Measurements from ENCODE around the gene TMEM234.
"Not testable (repeated sequence)": the region's sequence is repeated elsewhere in the genome, so short reads cannot be mapped to it uniquely, and the experiment has no call there.

The TMEM234 gene

DNA sequence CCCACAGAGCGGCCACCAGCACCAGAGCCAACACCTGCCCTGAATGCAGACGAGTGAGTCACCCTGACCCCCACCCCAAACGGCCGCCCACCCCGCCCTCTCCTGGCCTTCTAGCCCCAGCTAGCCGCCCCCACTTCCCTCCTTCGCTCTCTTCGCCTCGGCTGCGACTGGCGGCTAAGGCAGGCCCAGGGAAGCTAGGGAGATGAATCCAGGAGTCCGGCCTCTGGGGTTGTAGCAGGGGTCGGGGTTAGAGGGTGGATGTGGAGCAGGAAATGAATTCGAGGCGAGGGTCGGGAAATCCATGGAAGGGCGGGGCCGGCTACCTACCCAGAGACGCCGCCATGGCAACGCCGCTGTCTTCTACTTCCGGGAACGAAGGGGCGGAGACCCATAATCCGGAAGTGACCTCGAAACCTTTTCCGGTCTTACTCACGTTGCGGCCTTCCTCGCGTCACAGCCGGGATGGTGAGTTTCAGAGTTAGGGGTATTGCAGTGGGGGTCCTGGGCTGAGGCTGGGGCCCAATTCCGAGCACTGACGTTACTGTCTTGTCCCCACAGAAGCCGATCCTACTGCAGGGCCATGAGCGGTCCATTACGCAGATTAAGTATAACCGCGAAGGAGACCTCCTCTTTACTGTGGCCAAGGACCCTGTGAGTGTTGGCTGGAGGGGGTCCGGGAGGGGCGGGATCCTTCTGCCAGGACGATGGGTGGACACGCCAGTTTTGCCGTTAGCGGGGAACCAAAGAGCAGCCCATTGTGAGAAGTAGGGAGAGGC, at the start of gene TMEM234, which contains the start of gene EIF3I:
Gene TMEM234 (minus strand): TSS at position 374 of the 776 bp plus-strand sequence. CDS start 31 bp downstream, at position 343.
Gene EIF3I (plus strand): TSS at position 428 of the 776 bp plus-strand sequence. CDS start 35 bp downstream, at position 463.
- peak; percentile 86 for DNase-seq

DNA sequence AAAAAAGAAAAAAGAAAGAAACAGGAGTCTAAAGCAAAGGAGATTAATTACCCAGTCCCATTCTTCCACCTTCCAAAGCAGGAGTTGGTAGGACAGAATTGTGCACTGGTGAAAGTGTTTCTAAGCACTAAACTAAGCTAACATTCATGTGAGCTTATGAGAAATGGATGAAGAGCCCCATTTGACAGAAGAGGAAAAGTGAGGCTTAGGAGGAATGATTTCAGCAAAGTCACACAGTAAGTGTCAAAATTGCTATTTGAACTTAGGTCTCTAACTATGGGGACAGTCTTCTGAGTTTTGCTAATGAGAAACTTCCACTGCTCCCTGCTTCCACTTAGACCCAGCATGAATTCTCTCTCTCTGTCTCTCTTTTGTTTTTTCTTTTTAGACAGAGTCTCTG, 47.6 kb upstream of the TMEM234 start:
- no peak for DNase-seq

DNA sequence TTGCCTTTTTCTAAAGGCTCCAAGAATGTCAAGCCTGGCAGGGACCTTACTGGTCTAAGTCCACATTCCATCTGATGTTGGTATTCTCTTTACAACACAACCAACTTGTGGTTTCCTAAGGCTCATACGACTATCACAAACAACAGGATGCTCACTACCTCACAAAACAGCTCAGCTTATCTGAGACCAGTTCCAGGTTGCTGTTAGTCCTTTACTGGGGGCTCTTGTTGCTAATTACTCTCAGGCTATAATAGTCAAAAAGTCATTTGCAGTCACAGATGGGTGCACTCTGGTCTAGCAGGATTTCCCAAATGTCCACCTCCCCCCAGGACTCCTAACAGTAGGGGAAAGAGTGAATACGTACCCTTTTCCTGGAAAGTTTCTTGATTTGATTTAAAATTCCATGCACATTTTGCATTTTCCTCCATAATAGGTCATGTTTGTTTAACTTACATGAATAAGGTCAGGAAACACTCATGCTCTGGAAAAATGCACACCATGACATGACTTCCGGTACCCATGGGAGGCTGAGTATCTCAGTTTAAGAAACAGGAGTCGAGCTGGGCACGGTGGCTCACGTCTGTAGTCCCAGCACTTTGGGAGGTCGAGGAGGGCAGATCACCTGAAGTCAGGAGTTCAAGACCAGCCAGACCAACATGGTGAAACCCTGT, 44.9 kb upstream of the TMEM234 start:
- no peak for DNase-seq

DNA sequence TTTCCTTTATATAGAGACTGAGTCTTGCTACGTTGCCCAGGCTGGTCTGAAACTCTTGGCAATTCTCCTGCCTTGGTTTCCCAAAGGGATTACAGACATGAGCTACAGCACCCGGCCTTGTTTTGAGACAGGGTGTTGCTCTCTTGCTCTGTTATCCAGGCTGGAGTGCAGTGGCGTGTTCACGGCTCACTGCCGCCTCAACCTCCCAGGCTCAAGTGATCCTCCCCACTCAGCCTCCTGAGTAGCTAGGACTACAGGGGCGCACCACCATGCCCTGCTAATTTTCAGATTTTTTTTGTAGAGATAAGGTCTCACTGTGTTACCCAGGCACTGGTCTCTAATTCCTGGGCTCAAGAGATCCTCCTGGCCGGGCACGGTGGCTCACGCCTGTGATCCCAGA, 43.7 kb upstream of the TMEM234 start:
- DNase-seq: no peak

DNA sequence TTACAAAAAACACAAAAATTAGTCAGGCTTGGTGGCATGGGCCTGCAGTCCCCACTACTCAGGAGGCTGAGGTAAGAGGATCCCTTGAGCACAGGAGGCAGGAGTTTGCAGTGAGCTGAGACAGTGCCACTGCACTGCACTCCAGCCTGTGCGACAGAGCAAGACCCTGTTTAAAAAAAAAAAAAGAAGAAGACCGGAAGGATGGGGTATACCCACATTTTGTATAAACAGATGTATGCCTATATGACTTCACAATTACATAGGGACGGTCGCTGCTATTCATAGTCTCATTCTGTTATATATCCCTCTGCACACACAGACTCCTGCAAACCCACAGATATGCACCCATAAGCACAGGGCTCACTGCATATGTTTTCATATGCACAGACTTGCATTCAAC, 41.6 kb upstream of the TMEM234 start:
- DNase-seq: no peak

DNA sequence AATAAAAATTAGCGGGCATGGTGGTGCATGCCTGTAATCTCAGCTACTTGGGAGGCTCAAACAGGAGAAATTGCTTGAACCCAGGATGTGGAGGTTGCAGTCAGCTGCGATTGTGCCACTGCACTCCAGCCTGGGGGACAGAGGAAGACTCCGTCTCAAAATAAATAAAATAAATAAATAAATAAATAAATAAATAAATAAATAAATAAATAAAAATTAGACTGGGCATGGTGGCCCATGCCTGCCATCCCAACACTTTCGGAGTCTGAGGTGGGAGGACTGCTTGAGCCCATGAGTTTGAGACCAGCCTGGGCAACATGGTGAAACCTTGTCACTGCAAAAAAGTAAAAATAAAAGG, 41.1 kb upstream of the TMEM234 start:
- not testable (repeated sequence) for DNase-seq

DNA sequence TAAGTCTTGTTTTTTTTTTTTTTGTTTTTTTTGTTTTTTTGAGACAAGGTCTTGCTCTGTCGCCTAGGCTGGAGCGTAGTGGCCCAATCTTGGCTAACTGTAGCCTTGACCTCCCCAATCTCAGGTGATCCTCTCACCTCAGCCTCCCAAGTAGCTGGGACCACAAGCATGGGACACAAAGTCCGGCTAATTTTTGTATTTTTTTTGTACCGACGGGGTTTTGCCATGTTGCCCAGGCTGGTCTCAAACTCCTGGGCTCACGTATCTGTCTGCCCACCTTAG, 35.0 kb upstream of the TMEM234 start:
- no peak for DNase-seq

DNA sequence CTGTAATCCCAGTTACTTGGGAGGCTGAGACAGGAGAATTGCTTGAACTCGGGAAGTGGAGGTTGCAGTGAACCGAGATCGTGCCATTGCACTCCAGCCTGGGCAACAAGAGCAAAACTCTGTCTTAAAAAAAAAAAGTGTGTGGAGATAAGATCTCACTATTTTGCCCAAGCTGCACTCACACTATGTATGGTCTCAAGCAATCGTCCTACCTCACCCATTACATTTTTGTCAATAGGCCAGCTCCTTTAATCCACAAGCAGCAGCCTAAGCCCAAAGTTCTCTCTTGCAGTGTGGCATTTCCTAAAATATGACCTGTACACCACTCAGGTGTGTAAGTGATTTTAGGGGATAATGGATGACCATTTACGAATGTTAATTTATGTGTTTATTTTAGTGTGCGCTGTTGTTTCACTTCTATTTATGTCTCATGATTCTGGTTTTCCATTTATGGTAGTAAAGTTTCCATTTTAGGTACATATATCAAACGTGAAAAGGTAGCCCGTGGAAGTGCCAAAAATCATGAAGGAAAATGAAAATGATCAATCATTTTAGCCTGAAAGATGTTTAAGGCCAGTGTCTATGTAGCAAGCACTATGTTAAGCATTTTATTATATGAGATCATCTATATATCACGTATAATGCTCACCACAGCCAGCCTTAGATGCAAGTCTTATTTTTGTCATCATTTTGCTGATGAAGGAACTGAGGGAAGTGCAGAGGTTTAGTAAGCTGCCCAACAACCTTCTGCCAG, 34.5 kb upstream of the TMEM234 start:
- no peak for DNase-seq

DNA sequence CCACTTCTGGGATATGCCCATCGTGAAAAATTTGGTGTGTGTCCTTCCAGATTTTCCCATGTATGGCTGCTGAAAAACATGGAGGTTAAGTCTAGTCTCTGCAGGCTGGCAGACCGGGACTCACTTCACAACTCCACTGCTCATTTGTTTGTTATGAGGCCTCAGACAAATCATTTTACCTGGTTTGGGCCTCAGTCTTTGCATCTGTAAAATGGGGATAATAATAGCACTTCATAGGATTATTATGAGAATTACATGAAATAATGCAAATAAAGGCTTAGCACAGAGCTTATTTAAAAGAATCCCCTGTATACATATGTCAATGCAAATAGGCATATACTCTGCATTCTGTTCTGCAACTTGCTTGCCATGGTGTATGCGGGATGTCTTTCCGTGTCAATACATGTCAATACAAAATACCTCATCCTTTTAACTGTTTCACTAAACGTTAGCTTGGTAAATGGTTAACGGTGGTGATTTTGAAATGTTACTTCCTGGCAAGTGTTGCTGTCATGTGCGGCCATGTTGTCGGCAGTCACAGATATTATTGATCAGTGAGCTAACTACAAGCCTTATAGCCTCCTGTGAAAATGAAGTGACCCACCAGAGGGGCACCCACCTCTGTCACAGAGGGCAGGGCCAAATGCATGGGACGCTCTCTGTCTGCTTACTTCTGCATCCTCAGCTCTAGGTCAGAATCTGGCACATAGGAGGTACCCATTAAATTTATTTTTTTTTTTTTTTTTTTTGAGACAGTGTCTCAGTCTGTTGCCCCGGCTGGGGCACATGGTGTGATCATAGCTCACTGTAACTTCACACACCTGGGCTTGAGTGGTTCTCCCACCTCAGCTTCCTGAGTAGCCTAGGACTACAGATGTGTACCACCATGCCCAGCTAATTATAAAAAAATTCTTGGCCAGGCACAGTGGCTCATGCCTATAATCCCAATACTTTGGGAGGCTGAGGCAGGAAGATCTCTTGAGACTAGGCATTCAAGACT, 33.2 kb upstream of the TMEM234 start:
- DNase-seq: no peak

DNA sequence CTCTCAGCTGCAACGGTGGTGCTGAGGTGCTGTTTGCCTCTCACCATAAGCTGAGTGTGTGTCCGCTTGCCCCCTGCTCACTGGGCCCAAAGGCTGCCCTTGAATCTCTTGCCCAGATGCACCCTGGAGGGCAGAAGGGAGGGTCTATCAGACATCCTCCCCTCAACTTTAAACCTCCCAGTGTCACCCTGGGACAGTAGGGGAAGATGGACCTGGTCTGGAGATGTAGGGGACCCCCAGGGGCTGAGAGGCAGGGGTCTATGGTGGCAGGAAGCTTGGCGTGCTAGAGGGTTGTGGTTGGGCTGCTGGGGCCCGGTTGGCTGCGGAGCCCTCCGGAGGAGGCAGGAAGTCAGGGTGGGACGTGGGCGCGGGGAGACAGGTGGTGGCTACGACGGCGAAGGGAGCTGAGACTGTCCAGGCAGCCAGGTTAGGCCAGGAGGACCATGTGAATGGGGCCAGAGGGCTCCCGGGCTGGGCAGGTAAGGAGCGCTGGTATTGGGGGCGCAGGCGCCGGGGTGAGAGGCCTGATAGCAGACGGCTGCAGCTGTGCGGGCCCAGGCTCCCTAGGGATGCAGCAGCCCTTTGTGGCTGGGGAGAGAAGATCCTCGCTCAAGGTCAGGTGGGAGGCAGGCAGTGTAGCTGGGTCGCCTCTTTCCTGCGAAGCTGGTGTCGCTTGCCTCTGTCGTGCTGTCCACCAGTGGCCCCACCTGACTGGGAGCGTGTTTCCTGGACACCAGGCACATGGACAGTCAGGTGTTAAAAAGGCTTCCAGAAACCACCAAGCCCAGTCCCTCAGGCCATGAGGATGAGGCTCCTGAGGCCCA, 29.0 kb upstream of the TMEM234 start, which contains the start of gene LCK:
Gene LCK (plus strand): TSS at position 373 of the 824 bp plus-strand sequence. CDS start 23,065 bp downstream, outside the sequence.
- peak; percentile 61 for DNase-seq

DNA sequence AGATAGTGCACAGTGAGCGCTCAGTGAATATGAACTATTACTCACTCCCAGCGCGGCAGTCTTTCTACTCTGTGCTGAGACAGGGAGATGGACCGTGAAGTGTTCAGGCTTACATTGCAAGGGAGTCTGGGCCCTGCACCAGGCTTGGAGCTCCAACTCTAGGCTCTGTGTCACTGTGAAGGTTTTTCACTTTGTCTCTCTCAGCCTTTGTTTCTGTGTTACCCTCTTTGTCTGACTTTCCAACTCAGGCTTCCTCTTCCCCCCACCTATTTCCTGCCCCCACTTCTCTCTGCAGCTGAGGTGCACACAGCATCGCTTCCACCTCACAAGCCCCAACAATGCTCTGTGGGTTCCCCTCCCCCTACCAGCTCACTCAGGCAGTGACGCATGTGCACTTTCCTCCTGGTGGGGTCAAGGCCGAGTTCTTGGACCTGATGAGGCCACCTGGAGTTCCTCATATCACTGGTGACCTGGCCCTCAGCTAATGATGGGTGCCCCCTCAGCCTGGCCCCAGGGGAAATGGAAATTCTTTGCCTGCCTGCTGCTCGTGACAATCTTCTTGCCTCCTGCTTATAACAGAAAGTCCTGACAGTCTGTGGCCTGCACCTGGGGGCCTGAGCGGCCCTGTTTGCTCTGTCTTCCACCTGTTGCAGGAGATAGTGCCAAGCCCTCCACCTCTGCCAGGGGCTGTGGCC, 27.8 kb upstream of the TMEM234 start:
- peak; percentile 78 for DNase-seq

DNA sequence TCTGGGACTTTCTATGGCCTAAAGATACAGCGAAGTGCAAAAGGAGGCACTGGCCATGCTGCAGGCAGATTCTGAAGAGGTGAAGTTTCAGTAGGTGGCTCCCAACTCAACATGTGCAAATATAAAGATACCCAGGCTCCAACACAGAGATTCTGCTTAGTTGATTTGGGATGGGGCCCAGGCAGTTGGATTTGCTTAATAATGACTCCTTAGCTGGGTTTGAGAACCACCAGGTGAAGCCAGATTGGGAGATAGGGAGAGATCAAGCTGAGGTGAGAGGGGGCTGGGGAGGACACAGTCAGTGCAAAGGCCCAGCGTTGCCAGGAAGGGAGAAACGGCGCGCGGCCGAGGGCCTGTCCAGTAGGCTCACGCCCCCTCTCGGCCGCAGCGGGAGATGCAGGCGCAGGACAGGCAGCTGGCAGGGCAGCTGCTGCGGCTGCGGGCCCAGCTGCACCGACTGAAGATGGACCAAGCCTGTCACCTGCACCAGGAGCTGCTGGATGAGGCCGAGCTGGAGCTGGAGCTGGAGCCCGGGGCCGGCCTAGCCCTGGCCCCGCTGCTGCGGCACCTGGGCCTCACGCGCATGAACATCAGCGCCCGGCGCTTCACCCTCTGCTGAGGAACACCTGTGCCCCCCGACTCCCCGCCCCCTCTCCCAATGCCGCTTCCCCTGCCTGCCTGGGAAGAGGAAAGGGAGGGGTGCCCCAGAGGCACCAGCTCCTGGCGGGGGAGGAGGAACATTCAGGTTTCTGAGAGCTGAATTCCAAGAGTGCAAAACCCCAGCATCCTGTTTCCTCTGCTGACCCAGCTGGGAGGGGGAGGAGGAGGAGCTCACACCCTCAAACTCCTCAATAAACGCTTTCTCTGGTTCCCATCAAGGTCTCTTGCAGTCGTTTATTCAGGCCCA, 26.1 kb upstream of the TMEM234 start:
- peak; percentile 61 for DNase-seq

DNA sequence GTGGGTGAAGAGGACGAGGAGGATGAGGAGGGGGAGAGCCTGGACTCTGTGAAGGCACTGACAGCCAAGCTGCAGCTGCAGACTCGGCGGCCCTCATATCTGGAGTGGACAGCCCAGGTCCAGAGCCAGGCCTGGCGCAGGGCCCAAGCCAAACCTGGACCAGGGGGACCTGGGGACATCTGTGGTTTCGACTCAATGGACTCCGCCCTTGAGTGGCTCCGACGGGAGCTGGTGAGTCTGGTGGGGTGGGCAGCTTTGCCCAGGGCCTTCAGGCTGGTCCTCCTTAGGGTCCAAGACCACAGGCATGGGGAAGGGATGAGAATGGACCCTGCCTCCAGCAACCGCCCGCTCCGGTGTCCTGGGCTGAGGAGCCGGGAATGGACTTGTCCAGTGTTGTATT, 25.3 kb upstream of the TMEM234 start:
- DNase-seq: no peak

DNA sequence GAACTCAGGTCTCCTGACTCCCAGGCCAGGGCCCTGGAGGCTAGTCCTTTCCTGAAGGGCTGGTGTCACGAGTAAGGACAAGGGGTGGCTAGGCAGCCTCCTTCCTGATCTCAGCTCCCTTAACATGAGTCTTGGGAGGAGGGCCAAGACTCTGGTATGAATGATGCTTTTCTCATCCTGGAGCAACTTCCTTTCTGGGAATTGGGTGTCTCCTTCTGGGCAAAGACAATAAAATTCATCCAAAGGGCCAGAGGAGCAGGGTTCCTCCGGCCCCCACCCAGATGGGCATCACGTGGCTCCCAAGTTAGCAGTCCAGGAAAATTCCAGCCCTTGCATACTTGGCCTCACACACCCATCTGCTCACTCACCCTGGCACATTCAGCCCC, 24.7 kb upstream of the TMEM234 start, which contains the start of gene FAM167B:
Gene FAM167B (plus strand): TSS at position 335 of the 386 bp plus-strand sequence. CDS start 200 bp downstream, outside the sequence.
- DNase-seq: no peak

DNA sequence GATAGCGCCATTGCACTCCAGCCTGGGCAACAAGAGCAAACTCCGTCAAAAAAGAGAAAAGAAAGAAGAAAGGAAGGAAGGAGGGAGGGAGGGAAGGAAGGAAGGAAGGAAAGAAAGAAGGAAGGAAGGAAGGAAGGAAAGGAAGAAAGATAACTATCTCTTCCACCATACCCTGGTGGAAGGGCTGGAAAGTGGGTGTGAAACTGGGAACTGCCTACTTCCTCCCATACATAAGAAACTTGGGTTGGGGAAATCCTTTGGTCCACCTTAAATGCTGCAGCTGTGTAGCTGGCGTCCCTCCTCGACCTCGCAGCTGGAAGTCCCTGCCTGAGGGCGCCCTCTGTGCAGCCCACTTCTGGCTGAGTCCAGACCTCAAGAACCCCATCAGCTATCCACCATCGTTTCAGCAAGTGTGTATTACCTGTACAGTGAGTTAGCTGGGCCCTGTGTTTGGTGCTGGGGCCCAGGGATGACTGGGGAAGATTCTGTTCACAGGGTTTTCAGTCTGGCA, 20.2 kb upstream of the TMEM234 start:
- no peak for DNase-seq

DNA sequence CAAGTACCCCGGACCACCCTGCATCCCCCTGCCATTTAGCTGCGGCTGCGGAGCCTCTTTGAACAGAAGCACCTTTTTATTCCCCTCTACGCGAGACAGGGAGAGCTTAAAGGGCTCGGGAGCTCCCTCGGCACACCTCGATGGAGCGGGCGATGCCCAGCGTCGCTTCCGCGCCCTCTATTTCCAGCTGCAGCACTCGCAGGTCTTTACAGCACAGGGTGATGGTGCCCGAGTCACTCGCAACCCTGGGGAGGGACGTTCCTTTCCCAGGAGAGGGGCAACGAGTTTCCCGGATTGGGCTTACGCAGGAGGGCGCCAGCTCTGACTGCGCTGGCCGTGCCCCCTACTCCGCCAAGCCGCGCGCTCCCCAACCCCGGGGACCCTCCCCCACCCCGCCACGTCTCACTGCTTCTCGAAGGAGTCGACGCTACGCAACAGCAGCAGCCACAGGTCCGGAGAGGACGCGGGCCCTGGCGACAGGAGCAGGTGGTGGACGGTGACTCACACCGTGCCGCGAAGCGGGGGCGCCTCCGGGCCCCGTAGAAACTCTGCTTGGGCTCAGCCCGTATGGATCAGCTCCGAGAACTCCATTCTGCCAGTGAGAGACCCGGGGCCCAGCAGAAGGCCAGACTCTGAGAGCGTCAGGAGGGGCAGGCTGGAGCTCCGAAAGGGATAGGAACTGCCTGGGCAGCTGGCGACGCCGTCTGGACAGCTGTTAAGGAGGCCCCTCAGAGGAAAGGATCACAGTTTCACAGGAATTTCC, 19.0 kb upstream of the TMEM234 start:
- DNase-seq: peak; percentile 32

DNA sequence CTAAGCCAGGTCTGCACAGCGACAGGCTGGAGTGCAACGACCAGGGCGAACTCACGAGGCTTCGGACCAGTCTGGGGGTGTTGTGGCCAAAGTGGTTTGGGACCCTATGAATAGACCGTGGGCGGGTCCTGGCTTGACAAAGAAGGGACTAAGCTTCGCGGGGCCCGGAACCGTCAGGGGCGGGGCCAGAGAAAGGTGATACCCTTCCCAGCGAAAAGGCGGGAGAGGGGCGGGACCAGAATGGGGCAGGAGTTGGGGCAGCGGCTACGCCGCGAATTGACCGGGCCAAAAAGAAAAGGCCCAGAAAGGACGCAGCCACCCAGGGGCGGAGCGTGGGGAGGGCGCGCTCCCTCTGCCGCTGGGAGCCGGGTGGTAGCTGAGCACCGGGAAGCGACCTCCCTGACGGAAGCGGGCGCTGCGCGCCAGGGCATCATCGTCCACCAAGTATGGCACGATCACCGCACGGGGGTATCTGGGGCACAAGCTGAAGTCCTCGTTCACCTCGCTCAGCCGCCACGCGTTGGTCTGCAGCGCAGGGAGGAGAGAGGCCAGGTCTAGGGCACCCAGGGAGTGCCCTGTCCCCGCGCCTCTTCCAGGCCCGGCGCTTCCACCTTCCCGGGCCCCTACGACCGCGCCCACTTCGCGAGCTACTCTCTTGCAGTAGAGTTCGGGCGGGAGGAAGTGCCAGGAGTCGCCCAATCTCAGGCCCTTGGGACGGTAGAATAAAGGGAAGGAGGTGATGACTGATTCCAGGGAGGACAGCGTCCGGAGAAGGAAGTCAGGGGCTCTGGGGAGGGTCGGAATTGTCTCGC, 18.2 kb upstream of the TMEM234 start:
- DNase-seq: peak; percentile 48

DNA sequence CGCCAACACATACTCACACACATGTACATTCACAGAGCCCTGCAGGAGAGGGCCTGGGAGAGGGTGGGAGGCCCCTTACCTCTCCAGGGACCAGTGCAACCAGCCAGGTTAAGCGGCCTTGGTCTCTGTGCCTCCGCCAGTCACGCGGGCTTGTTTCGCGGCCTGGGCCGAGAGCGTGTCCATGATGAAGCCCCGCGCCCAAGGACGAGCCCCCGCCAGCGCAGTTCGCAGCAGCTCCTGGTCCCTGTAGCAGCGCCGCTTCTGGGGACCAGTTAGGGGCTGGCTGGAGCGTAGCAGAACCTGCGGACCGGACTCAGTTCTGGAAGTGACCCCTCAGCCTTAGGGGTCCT, 17.6 kb upstream of the TMEM234 start:
- no peak for DNase-seq

All from activated effector memory CD4-positive, alpha-beta T cell treated with Interleukin-2 at 50 U/mL for 16 hours (primary cell).